ENCODE results near the gene MID1.

The MID1 gene

GRCh38 chrX:10568428-10568827, 52.0 kb downstream of the MID1 start:
- TF ChIP-seq KLF16 (tag by site-specific recombination; IDR thresholded peaks at IDR 0.05) = no peak
- TF ChIP-seq ZNF677 (tag by site-specific recombination; IDR thresholded peaks at IDR 0.05) = no peak
- TF ChIP-seq ZNF704 (tag by site-specific recombination; IDR thresholded peaks at IDR 0.05) = no peak
- no peak for TF ChIP-seq ZNF335 (tag by site-specific recombination; conservative IDR thresholded peaks at IDR 0.05)
- TF ChIP-seq PRDM2 (tag by site-specific recombination; IDR thresholded peaks at IDR 0.05; ENCODE audit: borderline replicate concordance) = no peak
- no peak for TF ChIP-seq ZNF221 (tag by site-specific recombination; IDR thresholded peaks at IDR 0.05; ENCODE audit: borderline replicate concordance)
- no peak for TF ChIP-seq YY1 (tag by site-specific recombination; IDR thresholded peaks at IDR 0.05)
- TF ChIP-seq ZBTB49 (tag by site-specific recombination; IDR thresholded peaks at IDR 0.05; ENCODE audit: low read depth) = no peak
- TF ChIP-seq ZNF24 (tag by site-specific recombination; IDR thresholded peaks at IDR 0.05) = no peak
- no peak for TF ChIP-seq ZNF558 (tag by site-specific recombination; IDR thresholded peaks at IDR 0.05)
- TF ChIP-seq KLF9 (tag by site-specific recombination; IDR thresholded peaks at IDR 0.05; ENCODE audit: low read depth) = no peak
- TF ChIP-seq HIC1 (tag by site-specific recombination; IDR thresholded peaks at IDR 0.05) = no peak
- TF ChIP-seq TCF7L2 (IDR thresholded peaks at IDR 0.05; ENCODE audit: borderline replicate concordance, low read depth, low read length) = no peak
- no peak for TF ChIP-seq ZNF280D (tag by site-specific recombination; IDR thresholded peaks at IDR 0.05)
- no peak for TF ChIP-seq ZNF791 (tag by site-specific recombination; IDR thresholded peaks at IDR 0.05)
- Histone ChIP-seq H3K4me3 (ENCODE audit: low read depth, low read length) (no peak overlapping the region), H3K27ac (ENCODE audit: extremely low read depth, low read depth, low read length) (no peak overlapping the region), H3K36me3 (ENCODE audit: control insufficient read depth in 2 of 2, insufficient read depth in 1 of 2, low read length in 2 of 2) (peaks cover 0 to 39% of the 10 kb centered on the region in 2 experiments; a peak in 2 of 3 replicates), H3K4me1 (ENCODE audit: control insufficient read depth, insufficient read depth, low read length) (no peaks in the 10 kb centered on the region), H3K9me3 (ENCODE audit: control insufficient read depth, insufficient read depth, low read depth, low read length) (no peaks in the 10 kb centered on the region)
- ChIA-PET POLR2A (no interaction called here), CTCF (no interaction called here)
